Measurements from ENCODE around the gene PPFIBP2.

The PPFIBP2 gene

GRCh38 chr11:7532405-7533145 lies 18.8 kb downstream of the PPFIBP2 start:
- no peak for DNase-seq (ENCODE audit: low read depth)
- TF ChIP-seq CTCF (IDR thresholded peaks at IDR 0.05; ENCODE audit: low read length, missing control alignments), result no peak
- no peak overlapping the region for H3K4me3 ChIP-seq (replicated peaks; ENCODE audit: low read depth, low read length)

DNA sequence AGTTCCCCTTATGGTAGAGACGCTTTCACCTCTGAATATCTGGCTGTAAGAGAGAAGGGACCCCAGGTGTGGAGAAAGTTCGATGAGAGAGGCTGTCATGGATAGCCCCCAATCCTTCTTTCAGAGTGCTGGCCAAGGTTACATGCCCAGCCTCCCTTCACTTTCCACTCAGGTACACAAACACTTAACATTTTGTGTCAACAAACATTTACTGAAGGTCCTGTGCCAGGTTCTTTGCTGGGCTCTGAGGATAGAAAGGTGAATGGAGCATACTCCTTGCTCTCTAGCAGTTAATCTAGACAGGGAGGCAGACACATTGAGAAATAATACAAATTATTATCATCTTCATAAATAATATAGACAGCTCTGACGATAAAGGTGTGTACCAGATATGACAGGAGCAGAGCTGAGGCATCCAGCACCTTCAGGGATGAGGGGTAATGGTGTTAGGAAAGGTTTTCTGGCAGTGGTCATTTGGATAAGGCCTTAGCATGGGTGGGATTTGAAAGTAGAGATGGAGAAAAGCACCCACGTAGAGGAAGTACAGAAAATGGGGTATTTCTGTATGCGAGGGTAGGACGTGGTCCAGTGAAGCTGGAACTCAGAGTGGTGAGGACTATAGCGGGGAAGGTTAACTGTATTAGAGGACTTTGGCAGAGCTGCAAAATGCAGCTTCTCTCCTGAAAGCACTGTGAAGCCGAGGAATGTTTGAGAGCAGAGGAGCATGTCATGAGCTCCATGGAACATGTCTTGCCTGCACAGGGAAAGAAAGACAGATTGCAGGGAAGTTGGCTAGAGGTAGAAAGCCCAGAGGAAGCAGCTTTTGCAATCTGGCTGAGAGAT lies 19.6 kb downstream of the PPFIBP2 start:
- DNase-seq (ENCODE audit: low read depth), result no peak
- no peak for TF ChIP-seq CTCF (IDR thresholded peaks at IDR 0.05; ENCODE audit: low read length, missing control alignments)
- H3K4me3 ChIP-seq (replicated peaks; ENCODE audit: low read depth, low read length), result no peak overlapping the region

DNA sequence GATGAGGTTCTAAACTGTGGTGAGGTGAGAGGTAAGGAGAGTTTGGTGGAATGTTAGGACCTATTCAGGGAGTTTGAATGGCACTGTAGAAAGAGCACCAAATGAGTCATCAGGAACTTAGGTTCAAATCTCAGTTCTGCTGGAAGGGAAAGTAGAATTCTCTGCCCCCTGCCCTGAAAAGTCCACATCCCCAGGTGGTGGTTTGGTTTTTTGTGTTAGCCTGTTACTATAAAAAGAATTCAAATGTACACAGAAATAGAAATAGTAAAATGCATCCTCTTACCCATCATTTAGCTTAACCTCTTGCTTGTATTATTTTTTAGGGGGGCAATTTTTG lies 20.2 kb downstream of the PPFIBP2 start:
- TF ChIP-seq CTCF (IDR thresholded peaks at IDR 0.05; ENCODE audit: low read length, missing control alignments), result no peak
- no peak for DNase-seq (ENCODE audit: low read depth)
- H3K4me3 ChIP-seq (replicated peaks; ENCODE audit: low read depth, low read length), result no peak overlapping the region

DNA sequence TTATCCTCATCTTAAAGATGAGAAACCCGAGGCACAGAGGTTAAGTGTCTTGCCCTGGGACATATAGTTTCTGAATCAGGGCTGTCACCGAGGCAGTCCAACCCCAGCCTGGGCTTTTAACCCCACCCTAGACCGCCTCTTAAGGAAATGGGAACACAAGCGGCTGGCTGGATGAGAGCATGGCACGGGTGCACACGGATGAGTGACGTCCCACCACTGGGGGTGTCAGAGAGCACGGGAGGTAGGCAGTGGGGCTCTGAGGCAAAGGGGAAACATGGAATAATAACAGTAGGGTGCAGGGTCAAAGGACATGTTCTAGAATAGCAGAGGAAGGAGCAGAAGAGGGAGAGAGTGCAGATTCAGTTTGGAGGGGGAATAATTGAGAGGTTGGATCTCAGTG lies 22.3 kb downstream of the PPFIBP2 start:
- no peak for DNase-seq (ENCODE audit: low read depth)
- TF ChIP-seq CTCF (IDR thresholded peaks at IDR 0.05; ENCODE audit: low read length, missing control alignments), result no peak
- H3K4me3 ChIP-seq (replicated peaks; ENCODE audit: low read depth, low read length), result no peak overlapping the region

DNA sequence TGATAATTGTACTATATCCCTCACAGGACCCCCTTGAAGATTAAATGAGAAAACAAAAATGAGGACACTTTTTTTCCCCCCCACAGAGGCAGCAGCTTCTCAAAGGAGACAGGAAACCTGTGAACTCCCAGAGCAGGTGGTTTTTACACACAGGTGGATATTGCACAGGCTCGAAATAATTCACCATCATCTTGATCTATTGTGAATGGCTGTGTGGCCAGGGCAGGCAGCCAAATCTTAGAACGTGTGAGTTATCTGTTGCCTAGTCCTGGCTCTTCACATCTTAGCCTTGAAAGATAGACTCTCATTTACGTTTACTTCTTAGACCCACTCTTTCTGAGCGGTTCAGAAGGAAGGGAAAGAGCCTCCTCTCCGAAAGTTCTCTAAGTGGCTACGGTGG lies 23.5 kb downstream of the PPFIBP2 start:
- no peak overlapping the region for H3K4me3 ChIP-seq (replicated peaks; ENCODE audit: low read depth, low read length)
- no peak for DNase-seq (ENCODE audit: low read depth)
- no peak for TF ChIP-seq CTCF (IDR thresholded peaks at IDR 0.05; ENCODE audit: low read length, missing control alignments)

- TF ChIP-seq CTCF (IDR thresholded peaks at IDR 0.05; ENCODE audit: low read length, missing control alignments), result no peak
- no peak overlapping the region for H3K4me3 ChIP-seq (replicated peaks; ENCODE audit: low read depth, low read length)
- DNase-seq (ENCODE audit: low read depth), result no peak
Observed at GRCh38 chr11:7538031-7538430, 24.2 kb downstream of the PPFIBP2 start.

Data from fibroblast of pulmonary artery (primary cell).